NCI-H187 treated with DMSO at 0.1 percent for 48 hours (cell line): Measurements from ENCODE around the gene RAB40A.
"Not testable (repeated sequence)": the region's sequence is repeated elsewhere in the genome, so short reads cannot be mapped to it uniquely, and the experiment has no call there.

Experiments used
- DNase-seq: peaks from one replicate; lab custom pipeline; 2025; lab: John Stamatoyannopoulos, UW

RAB40A gene

GRCh38 chrX:103523605-103524004, 4.3 kb upstream of the RAB40A start:
- no peak for DNase-seq

- no peak for DNase-seq
Measured at GRCh38 chrX:103520386-103520785, 1.1 kb upstream of the RAB40A start.

- DNase-seq = no peak
Measured at GRCh38 chrX:103518571-103518970, 718 bp downstream of the RAB40A start.

- DNase-seq = no peak
Measured at GRCh38 chrX:103517246-103517645, 2.0 kb downstream of the RAB40A start.

- DNase-seq = no peak
Measured at GRCh38 chrX:103513476-103514108, 5.7 kb downstream of the RAB40A start.

GRCh38 chrX:103513067-103513466, 6.2 kb downstream of the RAB40A start:
- DNase-seq = no peak

GRCh38 chrX:103510031-103510430, 9.3 kb downstream of the RAB40A start:
- DNase-seq = no peak

GRCh38 chrX:103503853-103504207, 15.5 kb downstream of the RAB40A start:
- DNase-seq = no peak

GRCh38 chrX:103503163-103503852, 16.0 kb downstream of the RAB40A start:
- DNase-seq = no peak

- DNase-seq = no peak
Measured at GRCh38 chrX:103498786-103499185, 20.5 kb downstream of the RAB40A start.

- DNase-seq = no peak
Measured at GRCh38 chrX:103495786-103496185, 23.5 kb downstream of the RAB40A start.

- not testable (repeated sequence) for DNase-seq
Measured at GRCh38 chrX:103493578-103493977, 25.7 kb downstream of the RAB40A start.

- DNase-seq = not testable (repeated sequence)
Measured at GRCh38 chrX:103489733-103490132, 29.6 kb downstream of the RAB40A start.

GRCh38 chrX:103488794-103489193, 30.5 kb downstream of the RAB40A start:
- no peak for DNase-seq

- no peak for DNase-seq
Measured at GRCh38 chrX:103488332-103488731, 31.0 kb downstream of the RAB40A start.

- DNase-seq = no peak
Measured at GRCh38 chrX:103483720-103484119, 35.6 kb downstream of the RAB40A start.

GRCh38 chrX:103480526-103480925, 38.8 kb downstream of the RAB40A start:
- DNase-seq = no peak

- DNase-seq = no peak
Measured at GRCh38 chrX:103477496-103477895, 41.8 kb downstream of the RAB40A start.

GRCh38 chrX:103475381-103475780, 43.9 kb downstream of the RAB40A start:
- DNase-seq = no peak

GRCh38 chrX:103469977-103470376, 49.3 kb downstream of the RAB40A start:
- DNase-seq = not testable (repeated sequence)

- DNase-seq = no peak
Measured at GRCh38 chrX:103467887-103468286, 51.4 kb downstream of the RAB40A start.

- DNase-seq = no peak
Measured at GRCh38 chrX:103467156-103467555, 52.1 kb downstream of the RAB40A start.

GRCh38 chrX:103464774-103465117, 54.5 kb downstream of the RAB40A start:
- no peak for DNase-seq
